Stimulated activated CD4-positive, alpha-beta T cell treated with anti-CD3 and anti-CD28 coated beads, Interleukin-1b, Interleukin-23, amount 100 ng/mL, for 4 hours (primary cell): ENCODE measurements around the gene APOOL.
A peak's percentile ranks its signal among the peaks of the same experiment; 100 is the strongest.

ENCODE experiments used
- DNase-seq, 2 donors: peaks; one replicate each; pipeline ENCODE4 v3.0.0-alpha.2; 2020; ENCODE audit warnings: low read depth in 2 of 2

APOOL gene

DNA sequence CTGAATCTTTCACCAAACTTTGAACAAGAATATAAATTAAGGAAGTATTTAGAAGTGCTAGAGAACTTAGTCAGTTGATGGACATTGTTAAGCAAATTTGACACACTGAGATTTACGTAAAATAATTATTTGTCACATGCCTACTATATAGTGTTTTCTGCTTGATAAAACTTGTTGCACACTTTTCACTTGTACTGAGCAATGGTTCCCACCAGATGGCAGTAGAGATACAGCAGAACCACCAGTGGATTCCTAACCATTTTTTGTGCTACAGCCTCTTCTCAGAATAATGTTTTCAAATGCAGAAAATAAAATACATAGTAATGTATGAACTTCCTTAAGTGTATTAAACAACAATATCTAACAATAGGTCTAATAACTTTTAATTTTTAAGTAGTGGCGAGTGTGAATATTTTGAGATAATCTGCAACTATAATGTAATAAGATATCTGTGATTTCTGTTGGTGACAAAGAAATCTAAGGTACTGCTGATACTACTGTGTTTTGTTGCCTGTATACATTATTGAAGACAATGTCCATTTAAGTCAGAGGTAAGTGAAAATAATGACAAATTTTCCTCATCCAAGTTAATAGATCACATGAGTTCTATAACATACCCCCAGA is 81.2 kb downstream of the APOOL start:
- no peak for DNase-seq

DNA sequence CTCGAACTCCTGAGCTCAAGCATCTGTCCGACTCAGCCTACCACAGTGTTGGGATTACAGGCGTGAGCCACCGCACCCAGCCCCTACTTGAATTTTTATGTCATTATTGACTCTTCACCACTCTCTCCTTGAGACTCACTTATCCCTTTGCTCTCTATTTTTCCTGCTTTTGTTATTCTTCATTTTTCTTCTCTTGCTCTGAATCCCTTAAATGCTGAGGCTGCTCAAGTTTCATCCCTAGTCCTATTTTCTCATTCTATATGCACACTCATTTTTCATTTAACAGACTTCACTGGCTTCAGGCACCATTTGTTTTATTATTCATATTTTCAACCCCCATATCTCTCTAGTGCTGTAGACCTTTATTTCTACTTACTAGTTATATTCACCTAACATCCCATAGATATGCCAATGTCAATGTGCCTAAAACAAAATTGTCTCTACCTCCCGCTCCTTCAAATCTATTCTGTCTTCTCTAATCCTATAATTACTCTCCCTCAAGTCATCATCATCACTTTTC is 85.7 kb downstream of the APOOL start:
- DNase-seq, result no peak

DNA sequence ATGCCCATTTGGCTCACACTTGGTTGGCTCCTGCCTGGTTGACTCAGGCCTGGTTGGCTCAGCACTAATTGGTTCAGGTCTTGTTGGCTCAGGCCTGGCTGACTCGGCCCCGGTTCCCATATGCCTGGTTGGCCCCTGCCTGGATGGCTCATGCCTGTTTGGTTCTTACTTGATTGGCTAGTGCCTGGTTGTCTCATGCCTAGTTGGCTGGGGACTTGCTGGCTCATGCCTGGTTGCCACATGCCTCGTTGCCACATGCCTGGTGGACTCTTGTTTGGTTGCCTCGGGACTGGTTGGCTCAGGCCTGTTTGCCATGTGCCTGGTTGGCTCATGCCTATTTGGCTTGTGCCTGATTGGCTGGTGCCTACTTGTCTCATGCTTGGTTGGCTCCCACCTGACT is 103.7 kb downstream of the APOOL start:
- DNase-seq, result no peak

DNA sequence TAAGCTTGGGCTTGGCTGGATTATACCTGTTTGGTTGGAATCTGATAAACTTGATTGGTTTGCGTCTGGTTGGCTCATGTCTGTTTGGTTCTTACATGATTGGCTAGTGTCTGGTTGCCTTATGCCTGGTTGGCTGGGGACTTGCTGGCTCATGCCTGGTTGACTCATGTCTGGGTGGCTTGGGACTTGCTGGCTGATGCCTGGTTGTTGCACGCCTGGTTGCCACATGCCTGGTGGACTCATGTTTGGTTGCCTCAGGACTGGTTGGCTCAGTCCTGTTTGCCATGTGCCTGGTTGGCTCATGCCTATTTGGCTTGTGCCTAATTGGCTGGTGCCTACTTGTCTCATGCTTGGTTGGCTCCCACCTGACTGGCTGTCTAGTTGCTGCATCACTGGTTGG is 104.5 kb downstream of the APOOL start:
- no peak for DNase-seq

DNA sequence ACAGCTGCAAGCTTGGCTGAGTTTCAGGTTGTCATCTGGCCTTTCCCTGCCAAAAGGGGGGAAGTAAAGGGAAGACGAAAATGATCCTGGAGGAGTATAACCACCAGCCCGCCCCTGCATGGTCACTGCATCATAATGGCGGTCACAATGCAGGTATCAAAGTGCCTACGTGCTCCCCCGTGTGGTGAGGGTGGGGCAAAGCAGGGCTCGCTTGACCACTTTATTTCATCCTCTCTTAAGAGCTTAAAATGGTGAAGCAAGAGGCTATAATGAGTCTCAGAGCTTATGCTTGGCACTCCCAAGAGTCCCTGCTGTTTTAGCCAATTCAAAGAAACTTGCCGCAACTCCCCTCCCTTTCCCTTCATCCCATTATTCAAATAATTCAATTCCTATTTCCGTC is 105.6 kb downstream of the APOOL start:
- DNase-seq, result peak in 1 of 2 donors; percentile 8

DNA sequence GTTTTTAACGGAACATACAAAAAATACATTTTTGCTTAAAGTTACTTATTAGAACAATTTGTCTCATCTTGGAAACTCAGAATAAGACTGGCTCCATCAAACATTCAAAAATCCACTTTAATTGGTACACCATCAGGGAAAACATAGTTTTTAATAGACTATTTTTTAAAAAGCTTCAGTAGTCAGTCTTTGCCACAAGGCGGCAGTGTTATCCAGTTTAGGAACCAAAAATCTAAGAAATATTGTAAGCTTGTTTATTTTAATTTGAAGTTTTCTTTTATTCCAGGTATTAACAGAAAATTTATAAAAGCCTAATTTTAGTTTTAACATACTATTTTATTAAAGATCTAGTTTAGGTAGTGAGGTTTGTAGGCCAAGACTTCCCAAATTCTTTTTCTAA is 107.7 kb downstream of the APOOL start:
- no peak for DNase-seq

DNA sequence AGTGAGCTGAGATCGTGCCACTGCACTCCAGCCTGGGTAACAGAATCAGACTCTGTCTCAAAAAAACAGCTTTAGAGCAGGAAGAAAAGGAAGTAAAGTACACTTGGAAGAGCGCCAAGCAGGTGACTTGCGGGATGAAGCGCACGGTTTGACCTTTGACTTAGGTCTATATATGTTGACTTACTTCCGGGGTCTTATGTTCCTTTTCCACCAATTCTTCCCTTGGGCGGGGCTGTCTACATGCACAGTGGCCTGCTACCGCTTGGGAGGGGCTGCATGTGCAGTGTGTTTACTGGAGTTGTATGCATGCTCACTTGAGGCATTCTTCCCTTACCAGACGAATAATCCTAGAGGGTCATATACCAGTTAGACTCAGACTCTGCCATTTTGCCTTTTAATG is 108.6 kb downstream of the APOOL start:
- DNase-seq, result no peak

DNA sequence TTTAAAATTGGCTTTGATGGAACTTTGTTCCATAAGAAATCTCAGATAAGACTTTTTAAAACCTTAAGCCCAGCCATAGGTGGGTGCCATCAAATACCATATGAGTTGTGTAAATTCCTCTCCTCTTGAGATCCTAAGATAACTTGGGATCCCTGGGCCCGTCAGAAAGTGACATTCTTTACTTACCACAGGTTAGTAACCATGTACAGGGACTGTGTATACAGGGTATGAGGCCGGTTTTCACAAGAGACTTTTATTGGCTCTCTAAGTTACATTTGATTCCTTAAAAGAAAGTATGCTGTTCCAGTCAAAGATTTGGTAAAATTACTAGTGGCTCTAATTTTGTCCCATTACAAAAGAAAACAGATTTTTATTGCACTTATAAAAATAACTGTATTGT is 110.1 kb downstream of the APOOL start:
- DNase-seq, result no peak

DNA sequence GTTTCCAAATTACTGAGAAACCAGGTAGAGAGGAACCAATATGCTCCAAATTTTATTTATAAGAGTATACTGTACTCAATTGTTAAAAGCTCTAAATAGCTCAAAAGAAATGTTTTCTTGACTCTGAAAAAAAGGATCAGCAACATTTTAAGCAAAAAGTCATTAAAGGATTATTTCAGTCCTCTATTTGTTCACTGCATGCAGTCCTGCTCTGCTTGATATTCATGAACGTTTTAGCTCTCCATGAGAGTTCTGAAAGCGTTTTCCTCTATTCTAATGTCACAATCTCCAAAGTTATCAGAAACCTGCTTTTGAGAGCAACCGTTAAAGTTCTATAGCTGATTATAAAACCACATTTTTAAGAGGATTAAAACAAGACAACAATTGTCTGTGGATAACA is 110.5 kb downstream of the APOOL start:
- no peak for DNase-seq

DNA sequence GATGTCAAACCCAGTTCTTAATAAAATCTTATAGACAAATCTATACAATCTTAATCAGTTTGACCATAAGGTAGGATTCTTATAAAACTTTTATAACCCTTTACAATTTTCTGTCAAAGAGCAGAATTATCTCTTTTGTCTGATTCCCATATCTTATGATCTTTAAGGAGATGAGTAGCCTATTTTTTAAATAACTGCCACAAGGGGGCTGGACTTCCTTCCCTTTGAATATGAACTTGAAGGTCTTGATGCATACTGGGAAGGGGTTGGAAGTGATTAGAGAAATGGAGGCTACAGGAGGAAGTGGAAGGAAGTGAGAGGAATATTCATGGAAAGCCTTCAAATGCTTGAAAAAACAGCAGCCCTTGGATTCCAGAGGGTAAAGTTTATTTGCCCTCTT is 111.1 kb downstream of the APOOL start:
- no peak for DNase-seq

DNA sequence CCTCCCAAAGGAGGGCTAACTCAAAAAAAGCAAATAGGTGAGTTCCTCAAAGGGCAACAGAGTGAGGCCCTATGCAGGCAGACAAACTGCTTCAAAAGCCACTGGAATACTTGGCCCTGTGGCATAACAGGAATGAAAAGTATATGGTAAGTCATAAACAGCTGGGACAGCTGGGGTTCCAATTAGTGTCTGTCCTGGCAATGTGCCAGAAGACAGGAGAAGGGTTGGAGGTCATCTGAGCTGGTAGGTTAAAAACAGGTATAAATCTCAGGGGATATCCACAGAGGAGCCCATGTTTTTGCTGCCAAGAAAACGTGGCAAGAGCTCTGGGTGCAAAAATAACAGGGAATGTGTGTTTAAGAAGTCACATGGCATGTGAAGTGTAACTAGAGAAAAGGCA is 111.6 kb downstream of the APOOL start:
- no peak for DNase-seq

DNA sequence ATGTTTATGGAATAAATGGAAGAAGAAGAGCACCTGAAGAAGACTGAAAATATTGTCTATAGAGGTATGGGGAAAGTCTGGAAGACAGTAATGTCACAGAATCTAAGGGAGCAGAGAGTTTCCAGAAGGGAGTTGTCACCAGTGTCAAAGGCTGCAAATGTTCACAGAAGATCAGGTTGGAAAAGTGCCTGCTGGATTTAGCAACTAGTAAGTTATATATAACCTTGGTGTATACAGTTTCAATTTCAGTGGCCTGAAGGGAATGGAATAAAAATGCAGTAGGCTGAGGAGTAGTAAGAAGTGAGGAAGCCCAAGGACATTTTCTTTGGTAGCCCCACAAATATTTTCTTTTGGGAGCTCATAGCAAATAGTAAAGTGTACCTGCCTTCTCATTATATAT is 132.7 kb downstream of the APOOL start:
- DNase-seq, result no peak

DNA sequence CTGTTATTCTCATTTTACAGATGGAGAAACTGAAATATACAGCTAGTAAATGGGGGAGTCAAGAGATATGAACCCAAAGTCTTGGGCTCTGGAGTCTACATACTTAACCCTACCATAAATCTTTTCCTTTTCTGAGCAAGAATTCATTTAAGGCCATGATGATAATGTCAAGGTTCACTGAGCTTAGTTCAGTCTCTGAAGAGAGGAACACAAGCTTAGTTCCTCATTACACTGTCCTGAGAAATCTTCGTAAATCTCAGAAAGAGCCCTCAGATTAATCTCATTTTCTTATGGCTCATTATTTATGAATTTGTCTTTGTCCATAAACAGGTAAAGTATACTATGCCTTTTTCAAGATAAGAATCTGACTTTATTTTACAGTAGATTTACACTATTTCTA is 135.7 kb downstream of the APOOL start:
- DNase-seq, result no peak

DNA sequence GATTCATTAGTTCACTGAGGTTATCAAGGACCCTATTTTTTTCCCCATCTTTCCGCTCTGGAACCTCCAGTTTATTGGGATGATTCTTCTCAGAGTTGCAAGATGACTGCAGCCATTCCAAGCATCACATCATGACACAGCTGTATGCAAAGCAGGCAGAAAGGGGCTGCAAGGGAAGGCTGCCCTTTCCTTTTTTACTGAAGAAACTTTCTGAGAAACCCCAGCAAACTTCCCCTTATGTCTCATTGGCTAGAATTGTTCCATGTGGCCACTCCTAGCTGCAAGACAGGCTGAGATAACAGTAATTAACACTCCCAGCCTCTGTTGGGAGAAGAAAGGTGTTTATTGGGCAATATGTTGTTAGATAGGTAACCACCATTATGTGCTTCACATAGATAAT is 137.3 kb downstream of the APOOL start:
- no peak for DNase-seq
